Measurements from ENCODE around the gene PXT1. TPM values are rescaled to one million over a fixed set of nuclear protein-coding genes. Genes with fewer than 3 reads are reported as not detected.

PXT1 gene
- total and polyA plus RNA-seq, 8 donors: 0.06 to 0.08 (median 0.07) TPM; not detected in 4

- no peaks in the 10 kb centered on the region for H3K36me3 ChIP-seq
- H3K27me3 ChIP-seq: no peaks in the 10 kb centered on the region
- no peaks in the 10 kb centered on the region for H3K9me3 ChIP-seq
- ATAC-seq (no peak), DNase-seq (no peak)
- no peak for TF ChIP-seq CTCF (IDR thresholded peaks at IDR 0.05)
- intact Hi-C loops (cut with DNase I): no loop called here
- no peak overlapping the region for H3K27ac ChIP-seq
- H3K4me3 ChIP-seq: no peak overlapping the region
- H3K4me1 ChIP-seq: peaks cover 0 to 11% of the 10 kb centered on the region in 2 donors
These were observed 6.2 kb downstream of the PXT1 start for GRCh38 chr6:36436466-36436865.

- Histone ChIP-seq H3K4me1 (no peaks in the 10 kb centered on the region), H3K27me3 (no peaks in the 10 kb centered on the region), H3K36me3 (no peaks in the 10 kb centered on the region), H3K9me3 (no peaks in the 10 kb centered on the region), H3K27ac (no peak overlapping the region), H3K4me3 (no peak overlapping the region)
- DNase-seq: no peak
- ATAC-seq: no peak
- TF ChIP-seq CTCF (IDR thresholded peaks at IDR 0.05): no peak
- intact Hi-C loops (cut with DNase I): no loop called here
These were observed 10.4 kb downstream of the PXT1 start for GRCh38 chr6:36432151-36432671.

- ATAC-seq (no peak), DNase-seq (no peak)
- Histone ChIP-seq H3K27ac (no peak overlapping the region), H3K9me3 (no peaks in the 10 kb centered on the region), H3K36me3 (no peaks in the 10 kb centered on the region), H3K4me1 (no peaks in the 10 kb centered on the region), H3K4me3 (no peak overlapping the region), H3K27me3 (no peaks in the 10 kb centered on the region)
- no peak for TF ChIP-seq CTCF (IDR thresholded peaks at IDR 0.05)
- intact Hi-C loops (cut with DNase I): no loop called here
These were observed 11.5 kb downstream of the PXT1 start for GRCh38 chr6:36431197-36431596.

- intact Hi-C loops (cut with DNase I): no loop called here
- TF ChIP-seq CTCF (IDR thresholded peaks at IDR 0.05): no peak
- Histone ChIP-seq H3K9me3 (no peaks in the 10 kb centered on the region), H3K4me1 (no peaks in the 10 kb centered on the region), H3K27ac (no peak overlapping the region), H3K27me3 (no peaks in the 10 kb centered on the region), H3K36me3 (no peaks in the 10 kb centered on the region), H3K4me3 (no peak overlapping the region)
- DNase-seq: no peak
- ATAC-seq: no peak
These were observed 12.3 kb downstream of the PXT1 start for GRCh38 chr6:36430351-36430750.

GRCh38 chr6:36428911-36429310, 13.7 kb downstream of the PXT1 start:
- Histone ChIP-seq H3K27me3 (no peaks in the 10 kb centered on the region), H3K36me3 (no peaks in the 10 kb centered on the region), H3K4me3 (no peak overlapping the region), H3K9me3 (no peaks in the 10 kb centered on the region), H3K27ac (no peak overlapping the region), H3K4me1 (no peaks in the 10 kb centered on the region)
- ATAC-seq: peak; percentile 26
- intact Hi-C loops (cut with DNase I): no loop called here
- peak in 1 of 2 donors; percentile 13 for TF ChIP-seq CTCF (IDR thresholded peaks at IDR 0.05)
- no peak for DNase-seq
